ENCODE results near the gene CCL27.

CCL27 gene

DNA sequence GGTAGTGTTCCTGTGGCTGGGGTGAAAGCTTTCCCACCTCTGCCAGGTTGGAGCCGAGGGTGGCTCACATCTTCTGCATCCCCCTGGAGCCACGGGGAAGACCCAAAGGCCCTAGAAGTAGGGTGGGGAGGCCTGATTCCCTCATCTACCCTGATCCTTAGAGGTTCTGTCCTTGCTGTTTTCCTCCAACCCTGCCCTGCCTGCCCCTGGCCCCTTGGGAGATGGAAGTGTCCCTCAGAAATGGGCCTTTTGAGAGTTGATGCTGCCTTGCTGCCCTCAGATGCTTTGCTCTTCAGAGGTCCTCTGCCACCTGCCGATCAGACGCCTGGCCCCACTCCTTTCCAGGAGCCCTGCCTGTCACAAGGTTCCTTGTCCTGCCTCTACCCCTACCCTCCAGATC is 22.4 kb upstream of the CCL27 start:
- DNase-seq (ENCODE audit: low spot score), result no peak

DNA sequence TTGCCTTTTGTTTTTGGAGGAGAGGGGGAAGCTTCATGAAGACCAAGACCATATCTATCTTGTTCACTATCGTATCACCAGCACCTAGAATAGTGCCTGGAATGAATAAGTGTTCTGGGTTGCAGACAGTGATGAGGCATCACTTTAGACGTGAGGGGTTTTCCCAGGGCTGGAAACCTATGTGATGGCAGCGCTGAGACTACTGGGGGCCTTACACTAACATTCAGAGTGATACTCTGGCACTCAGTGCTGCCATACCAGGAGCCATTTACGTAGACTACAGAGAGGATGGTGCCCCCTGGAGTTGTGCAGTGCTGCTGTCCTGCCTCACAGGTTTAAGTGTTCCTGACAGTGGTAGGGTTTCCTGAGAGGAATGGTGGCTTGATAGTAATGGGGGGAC is 21.7 kb upstream of the CCL27 start:
- DNase-seq (ENCODE audit: low spot score), result no peak

DNA sequence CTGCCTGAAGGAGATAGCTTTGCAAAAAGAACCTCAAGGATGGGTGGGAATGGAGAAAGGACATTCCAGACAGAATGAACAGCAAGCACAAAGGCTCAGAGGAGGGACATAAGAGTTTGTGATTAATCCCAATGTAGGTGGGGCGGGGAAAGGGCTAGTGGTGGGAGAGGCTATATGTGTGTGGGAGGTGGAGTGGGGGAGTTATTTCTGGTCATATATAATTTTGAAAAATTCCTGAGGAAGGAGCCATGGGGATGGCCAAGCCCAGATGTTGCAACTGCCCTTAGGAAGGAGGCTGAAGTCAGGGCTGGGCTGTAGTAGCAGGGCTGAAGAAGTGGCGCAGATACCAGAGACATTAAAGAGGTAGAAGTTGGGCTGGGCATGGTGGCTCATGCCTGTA is 13.4 kb upstream of the CCL27 start:
- DNase-seq (ENCODE audit: low spot score), result no peak

DNA sequence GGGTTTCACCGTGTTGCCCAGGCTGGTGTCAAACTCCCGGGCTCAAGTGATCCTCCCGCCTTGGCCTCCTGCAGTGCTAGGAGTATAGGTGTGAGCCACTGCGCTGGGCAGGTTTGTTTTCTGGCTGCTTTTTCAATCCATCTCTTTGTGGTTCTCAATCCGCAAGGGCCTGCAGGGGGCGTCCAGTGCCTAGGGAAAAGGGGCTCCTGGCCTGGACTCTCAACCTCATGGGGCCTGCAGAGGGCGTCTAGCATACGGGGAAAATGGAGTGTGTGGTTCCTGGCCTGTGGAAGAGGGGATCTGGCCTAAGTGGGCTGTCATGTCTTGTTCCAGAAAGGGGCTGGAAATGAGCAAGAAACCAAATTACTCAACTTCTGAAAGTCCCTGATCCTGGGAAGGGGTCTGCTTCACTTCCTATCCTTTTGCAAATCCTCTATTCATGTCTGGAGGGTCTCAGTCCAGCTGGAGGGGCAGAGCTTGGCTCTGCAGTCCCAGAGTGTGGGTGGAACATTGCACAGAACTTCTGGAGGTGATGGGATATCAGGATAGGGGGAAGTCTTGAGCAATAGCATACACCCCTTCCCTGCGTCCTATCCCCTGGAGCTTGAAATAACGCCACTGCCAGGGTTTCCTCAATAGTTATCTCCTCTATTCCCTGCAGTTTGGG is 12.7 kb upstream of the CCL27 start:
- peak; percentile 67 for DNase-seq (ENCODE audit: low spot score)

DNA sequence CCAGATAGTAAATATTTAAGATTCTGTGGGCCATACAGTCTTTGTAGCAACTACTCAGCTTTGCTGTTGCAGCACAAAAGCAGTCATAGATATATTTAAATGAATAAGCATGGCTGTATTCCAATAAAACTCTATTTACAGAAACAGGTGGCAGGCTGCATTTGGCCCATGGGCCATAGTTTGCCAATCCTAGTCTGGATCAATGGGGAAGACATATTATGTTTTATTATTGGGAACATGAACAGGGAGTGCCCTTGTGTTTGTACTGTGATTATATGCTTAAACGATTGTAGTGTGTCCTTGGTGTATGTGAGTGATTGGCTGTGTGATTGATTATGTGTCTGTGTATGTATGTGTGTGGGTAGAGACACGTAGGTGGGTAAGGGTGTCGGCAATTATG is 12.0 kb upstream of the CCL27 start:
- DNase-seq (ENCODE audit: low spot score), result no peak

DNA sequence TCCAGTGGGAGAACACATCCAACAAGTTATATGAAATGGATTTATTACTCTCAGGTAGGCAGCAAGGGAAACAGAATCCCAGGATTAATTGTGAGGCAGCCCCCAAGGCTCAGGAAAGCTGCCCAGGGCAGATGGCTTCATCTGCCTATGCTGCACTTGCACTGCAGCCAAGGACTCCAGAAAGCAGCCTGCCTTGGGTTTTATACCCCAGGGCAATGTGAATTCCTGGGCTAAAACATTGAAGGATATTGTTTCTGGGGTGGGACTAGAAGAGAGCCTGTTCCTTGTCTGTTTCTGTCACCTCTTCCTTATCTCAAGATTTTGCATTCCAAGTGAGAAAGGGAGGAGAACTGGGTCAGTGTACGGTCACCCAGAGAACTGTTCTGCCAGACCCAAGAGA is 8.8 kb upstream of the CCL27 start:
- DNase-seq (ENCODE audit: low spot score), result no peak

DNA sequence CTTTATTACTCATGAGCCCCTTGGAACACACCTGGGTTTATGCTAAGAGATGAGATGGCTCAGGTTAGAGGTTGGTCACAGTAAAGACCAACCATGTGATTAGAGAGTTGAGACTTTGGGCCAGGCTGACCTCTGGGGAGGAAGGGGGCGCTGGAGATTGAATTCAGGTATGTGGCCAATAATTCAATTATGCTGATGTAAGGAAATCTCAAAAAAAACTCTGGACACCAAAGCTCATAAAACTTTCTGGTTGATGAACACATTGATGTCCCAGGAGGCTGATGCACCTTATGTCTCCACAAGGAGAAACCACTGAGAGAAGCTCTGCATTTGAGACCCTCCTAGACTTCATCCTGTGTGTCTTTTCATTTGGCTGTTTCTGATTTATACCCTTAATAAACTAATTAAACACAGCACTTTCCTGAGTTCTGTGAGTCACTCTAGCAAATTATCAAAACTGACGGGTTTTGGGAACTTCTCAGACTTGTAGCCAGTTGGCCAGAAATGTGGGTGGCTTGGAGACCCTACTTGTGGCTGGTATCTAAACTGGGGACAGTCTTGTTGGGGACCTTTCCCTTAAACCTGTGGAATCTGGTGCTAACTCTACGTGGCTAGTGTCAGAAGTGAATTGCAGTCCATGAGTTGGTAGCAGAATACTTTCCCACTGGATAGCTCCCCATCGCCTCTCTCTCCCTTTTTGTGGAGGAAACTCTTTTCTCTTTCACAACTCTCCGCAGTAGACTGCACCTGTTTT is 7.5 kb upstream of the CCL27 start:
- DNase-seq (ENCODE audit: low spot score), result no peak

DNA sequence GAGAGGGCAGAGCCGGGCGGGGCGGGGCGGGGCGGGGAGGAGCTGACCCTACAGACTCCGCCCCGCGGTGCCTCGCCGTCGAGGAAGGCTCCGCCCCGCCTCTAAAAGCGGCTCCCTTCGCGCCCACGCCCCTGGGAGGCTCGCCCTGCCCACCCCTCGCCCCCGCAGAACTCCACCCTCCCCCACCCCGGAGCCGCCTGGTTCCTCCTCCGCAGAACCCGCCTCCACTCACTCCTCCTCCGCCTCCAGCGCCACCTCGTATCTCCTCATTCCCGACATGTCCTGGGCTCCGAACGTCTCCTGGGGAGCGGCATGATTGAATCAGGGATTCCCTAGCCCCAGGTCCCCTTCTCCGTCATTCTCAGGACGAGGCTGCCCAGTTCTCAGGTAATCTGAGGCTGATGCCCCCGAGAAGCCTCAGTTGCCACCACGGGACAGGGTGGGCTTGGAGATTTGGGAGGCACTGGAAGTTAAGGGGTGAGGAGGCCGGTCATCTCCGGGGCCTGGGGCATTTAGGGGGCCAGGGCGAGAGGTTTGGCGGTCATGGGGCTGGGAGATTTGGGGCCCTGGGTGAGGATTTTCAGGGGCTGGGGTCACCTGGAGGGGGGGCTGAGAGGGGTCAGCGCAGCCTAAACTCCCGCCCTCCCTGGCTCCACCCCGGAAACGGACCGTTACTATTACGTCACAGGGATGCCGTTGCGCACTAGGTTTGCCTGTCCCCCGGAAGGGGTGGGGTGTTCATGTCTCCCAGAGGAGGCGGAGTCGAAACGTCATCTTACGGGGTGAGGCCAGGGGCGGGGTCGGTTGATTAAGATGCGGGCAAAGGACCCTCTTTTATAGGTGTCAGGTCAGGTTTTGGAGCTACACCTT is 3.2 kb upstream of the CCL27 start:
- peak; percentile 97 for DNase-seq (ENCODE audit: low spot score)

DNA sequence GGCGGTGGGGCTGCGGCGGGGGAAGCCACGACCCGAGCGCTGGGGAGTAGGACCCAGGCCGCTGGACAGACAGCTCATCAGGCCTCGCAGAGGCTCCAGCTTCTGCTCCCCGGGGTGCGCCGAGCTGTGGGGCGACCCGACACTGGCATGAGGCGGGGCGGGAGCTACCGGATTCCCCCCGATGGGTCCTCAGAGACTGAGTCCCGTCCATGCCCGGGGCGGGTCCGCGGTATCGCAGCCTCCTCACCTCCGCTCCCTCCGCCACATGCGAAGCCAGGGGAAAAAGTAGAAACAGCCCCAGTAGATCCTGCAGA is 2.6 kb upstream of the CCL27 start:
- DNase-seq (ENCODE audit: low spot score), result no peak

DNA sequence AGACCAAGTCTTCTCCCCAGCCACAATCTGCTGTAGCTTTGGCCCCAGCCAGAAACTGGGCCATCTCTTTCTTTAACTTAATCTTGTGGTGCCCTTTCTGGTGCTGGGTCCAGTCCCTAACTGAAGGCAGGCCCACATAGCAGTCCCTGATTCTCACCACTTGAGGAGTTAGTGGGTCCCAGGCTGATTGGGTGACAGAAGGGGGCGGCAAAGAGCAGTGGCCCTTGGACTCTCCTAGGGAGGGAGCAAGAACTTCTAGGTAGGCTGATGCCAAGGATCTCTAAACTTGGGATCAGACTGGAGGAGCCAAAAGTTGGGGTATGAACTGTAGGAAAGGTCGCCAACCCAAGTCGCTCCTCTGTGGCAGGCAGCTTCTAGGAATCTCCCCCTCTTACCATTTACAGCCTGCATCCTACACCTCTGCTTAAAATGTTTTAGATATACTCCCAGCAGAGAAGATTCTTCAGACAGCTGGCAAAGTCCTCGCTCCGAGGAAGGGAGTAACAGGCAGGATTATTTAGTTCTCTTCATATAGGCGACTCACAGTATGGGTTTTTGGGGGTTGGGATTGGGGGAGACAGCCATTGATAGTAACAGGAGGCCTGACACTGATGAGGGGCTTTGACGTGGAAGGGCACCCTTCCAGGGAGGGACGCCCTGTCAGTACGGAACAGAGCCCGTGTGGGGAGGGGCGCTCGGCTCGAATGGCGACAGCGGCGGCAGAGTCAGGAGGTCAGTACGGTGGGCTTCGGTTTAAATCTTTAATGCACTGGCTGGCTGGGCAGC is 2.0 kb upstream of the CCL27 start:
- DNase-seq (ENCODE audit: low spot score), result peak; percentile 81

DNA sequence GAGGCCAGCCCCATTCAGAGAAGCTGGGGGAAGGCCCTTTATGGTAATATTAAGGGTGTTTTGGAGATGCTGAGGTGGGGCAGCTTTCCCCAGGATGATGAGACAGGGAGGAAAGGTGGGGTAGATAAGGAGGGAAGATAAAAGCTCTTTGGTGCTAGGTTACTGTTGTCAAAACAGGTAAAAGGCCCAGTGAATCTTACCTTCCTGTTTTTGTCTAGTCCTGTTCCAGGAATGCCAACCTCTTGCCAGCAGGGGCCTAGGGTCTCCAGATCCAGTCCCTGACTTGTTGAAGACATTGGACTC is 797 bp upstream of the CCL27 start:
- DNase-seq (ENCODE audit: low spot score), result no peak

DNA sequence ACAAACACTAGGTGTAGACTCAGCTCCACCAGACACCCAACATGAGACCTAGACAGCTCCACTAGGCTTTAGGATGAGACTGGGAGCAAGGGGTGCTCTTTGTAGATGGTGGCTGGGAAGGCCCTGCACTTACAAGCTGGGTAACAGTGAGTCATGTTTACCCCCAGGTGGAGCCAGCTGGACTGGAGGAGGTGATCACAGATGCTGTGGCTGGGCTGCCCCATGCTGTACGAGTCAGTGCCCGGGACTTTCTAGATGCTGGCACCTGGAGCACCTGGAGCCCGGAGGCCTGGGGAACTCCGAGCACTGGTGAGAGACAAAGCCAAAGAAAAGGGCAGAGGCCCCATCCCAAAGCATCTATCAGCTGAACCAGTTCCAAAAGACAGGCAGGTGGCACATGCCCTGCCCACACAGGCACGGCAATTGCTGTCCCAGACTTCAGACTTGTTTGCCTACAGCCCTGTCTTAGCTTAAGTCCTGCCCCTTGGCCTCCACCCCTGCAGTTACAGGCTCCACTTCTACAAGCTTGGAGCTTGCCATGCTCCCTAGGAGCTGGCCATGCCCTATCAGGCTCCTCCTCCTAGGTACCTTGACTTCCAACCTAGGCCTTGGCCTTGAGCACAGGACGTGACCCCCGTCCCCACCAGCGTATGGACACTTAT is 2.7 kb downstream of the CCL27 start:
- DNase-seq (ENCODE audit: low spot score), result no peak

DNA sequence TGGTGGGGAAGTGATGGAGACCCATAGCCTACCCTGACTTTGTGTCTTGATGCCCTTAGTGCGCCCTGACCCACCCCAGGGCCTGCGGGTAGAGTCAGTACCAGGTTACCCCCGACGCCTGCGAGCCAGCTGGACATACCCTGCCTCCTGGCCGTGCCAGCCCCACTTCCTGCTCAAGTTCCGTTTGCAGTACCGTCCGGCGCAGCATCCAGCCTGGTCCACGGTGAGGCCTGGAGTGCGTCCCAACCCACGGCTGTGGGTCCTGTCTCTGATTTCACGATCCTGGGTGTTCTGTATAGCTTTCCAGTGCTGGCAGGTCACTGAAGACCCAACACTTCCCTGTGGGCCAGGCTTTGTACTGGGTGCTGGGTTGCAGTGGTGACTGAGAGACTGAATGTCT is 4.0 kb downstream of the CCL27 start:
- no peak for DNase-seq (ENCODE audit: low spot score)

DNA sequence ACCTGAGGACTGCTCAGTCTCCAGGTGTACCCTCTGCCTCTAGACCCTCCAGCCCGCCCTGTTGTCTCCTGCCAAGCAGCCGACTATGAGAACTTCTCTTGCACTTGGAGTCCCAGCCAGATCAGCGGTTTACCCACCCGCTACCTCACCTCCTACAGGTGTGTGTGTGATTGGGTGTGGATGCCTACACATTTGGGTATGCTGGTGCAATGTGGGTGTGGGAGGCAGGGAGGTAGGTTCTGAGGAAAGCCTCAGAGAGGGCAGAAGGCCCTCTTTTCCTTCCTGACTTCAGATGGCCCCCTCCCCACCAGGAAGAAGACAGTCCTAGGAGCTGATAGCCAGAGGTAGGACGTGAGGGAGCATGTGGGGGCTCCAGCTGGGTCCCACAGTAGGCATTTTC is 5.5 kb downstream of the CCL27 start:
- no peak for DNase-seq (ENCODE audit: low spot score)

DNA sequence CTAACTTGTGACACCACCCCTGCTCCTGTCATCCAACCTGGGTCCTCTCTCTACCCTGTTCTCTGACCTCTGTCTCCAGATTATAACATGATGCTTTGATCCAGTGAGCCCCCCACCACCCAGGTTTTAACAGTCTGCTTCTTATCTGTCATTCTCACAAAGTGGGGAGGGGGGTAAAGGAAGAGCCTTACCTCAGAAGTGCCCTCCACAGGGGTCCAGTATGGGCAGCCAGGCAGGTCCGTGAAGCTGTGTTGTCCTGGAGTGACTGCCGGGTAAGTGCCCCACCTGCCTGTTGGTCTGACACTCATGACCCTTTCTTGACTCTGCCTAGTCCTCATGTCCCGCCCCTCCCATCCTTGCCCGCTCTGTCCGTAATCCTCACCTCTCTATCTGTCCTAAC is 7.1 kb downstream of the CCL27 start:
- DNase-seq (ENCODE audit: low spot score), result no peak

DNA sequence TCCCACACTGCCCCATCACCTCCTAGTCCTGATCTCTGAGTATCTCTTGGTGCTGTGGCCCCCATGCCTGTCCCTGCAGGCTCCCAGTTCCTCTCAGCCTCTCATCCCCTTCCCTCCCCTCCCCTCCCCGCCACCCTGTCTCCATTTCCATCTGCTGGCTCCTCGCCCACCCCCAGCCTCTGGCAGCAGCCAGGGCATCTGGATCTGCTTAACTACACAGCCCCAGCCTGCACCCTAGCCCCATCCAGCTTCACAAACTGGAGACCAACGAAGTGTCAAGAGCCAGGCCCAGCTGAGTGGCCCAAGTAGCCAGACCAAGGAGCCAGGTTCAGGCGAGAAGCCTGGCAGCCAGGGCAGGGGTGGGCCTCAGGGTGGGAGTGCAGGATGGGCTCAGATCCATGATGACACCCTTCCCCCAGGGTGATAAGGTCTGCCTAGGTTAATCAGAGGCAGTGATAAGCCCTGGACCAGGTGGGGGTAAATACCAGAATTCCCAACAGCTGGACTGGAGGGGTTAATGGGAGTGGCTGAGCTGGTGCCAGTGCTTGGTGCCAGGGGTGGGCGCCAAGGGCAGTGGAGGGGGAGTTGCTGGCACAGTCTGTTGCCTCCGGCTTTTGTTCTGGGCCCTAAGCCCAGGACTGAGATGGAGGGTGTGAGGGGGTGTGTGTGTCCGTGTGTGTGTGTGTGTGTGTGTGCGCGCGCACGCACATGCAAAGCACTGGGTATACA is 8.0 kb downstream of the CCL27 start:
- no peak for DNase-seq (ENCODE audit: low spot score)

DNA sequence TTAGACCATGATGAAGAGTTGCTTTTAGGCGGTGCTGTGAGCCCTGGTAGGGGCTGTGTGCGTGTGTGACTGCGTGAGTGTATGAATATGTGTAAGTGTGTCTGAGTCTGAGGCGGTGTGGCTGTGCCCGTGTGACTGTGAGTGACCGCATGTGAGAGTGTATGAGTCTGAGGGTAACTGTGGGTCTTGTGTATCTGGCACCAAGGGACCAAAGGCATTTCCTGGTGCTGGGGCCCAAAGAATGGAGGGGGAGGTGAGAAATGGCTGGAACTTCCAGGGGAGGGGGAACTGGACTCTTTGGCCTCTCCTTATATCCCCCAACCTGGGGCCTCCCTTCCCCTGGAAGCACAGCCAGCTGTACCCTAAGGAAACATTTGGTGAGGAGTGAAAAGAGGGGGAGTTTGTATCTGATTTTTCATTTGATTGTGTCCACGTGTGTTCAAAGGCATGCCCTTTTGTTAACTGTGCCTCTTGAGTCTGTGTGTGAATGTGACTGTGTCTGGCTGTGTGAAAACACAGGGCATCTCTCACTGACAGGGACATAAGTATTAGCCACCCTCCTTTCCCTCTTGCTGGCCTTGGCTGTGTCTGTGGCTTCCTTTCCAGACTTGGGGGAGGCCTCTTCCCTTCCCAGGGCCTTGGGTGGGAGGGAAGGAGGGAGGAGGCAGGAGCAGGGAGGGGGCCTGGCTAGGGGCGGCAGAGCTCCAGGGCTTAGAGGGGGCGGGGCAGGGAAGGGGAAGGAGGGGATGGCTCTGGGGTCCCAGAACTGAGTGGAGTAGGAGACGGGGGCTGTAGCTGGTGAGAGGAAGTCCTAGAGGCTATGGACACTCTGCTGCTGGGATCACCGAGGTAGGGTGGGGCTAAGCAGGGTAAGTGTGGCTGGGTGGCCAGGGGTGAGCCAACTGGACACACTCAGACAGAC is 9.0 kb downstream of the CCL27 start:
- DNase-seq (ENCODE audit: low spot score), result no peak

DNA sequence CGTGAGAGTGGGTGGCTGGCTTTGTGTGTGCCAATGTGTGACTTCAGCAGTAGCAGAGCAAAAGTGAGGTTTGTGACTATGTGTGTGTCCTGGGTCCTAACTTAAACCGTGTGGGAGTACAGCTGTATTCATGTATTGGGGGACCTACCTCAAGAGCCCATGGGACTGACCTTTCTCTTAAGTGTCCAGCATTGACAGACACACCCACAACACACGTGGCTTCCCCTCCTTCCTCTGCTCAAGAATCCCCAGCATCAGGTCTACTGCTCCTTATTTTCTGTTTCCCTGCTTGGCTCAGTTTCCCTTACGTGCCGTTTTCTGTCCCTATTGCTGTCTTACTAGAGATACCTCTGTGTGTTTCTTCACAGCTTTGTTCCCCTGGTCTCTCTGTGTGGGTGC is 9.9 kb downstream of the CCL27 start:
- no peak for DNase-seq (ENCODE audit: low spot score)

DNA sequence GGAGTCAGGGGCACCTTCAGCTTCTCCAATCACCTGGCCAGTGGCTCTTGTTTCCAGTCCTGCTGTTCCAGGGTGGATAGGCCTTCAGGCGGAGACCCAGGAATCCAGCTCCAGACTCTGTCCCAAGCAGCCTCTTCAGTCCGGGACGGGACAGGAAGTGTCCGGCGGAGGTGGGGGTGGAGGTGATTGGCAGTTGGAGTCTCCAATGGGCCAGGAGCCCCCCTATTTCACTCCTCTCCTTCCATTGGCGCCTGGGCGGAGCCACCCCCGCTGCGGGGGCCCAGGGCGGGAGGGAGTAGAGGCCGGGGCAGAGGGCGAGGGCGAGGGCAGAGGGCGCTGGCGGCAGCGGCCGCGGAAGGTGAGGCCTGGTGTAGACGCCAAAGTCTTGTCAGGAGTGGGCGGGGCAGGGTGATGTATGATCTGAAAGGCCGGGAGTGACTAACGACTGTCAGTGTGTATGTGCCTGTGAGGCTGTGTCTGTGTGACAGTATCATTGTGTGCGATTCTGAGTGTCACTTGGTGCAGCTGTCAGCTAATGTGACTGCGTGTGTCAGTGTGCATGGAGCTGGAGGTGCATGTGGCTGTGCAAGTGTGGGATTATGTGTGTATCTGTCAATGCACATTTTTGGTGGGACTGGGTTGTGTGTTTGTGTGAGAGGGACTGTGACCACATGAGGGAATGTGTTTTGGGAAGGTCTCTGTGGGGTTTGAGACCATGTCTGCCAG is 10.4 kb downstream of the CCL27 start, which contains the start of gene IL11RA:
IL11RA (plus strand) TSS at position 310 of the 726 bp plus-strand sequence. CDS start 3,033 bp downstream, outside the sequence.
- peak; percentile 98 for DNase-seq (ENCODE audit: low spot score)

Measured in hepatic stellate cell (primary cell).